Measurements from ENCODE around the gene ENTREP3.

- TF ChIP-seq, protein P1, sequence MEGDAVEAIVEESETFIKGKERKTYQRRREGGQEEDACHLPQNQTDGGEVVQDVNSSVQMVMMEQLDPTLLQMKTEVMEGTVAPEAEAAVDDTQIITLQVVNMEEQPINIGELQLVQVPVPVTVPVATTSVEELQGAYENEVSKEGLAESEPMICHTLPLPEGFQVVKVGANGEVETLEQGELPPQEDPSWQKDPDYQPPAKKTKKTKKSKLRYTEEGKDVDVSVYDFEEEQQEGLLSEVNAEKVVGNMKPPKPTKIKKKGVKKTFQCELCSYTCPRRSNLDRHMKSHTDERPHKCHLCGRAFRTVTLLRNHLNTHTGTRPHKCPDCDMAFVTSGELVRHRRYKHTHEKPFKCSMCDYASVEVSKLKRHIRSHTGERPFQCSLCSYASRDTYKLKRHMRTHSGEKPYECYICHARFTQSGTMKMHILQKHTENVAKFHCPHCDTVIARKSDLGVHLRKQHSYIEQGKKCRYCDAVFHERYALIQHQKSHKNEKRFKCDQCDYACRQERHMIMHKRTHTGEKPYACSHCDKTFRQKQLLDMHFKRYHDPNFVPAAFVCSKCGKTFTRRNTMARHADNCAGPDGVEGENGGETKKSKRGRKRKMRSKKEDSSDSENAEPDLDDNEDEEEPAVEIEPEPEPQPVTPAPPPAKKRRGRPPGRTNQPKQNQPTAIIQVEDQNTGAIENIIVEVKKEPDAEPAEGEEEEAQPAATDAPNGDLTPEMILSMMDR (IDR thresholded peaks at IDR 0.05): peak in 3 of 4 experiments; percentile 63 to 97 (median 97)
- TF ChIP-seq POLR2AphosphoS5 (IDR thresholded peaks at IDR 0.05) (peak; percentile 98), POLR2A (IDR thresholded peaks at IDR 0.05) (peak; percentile 80)
Measured at GRCh38 chr1:155244368-155245162, 10.7 kb downstream of the ENTREP3 start.
